K562 (cell line): ENCODE measurements around the gene ARHGEF9. TPM values are rescaled to one million over a fixed set of nuclear protein-coding genes. Genes with fewer than 3 reads are reported as not detected.

Experiments used
- ATAC-seq: fragments of 200-7000 bp; cut with Tn5 transposase; 3 replicates; pipeline ENCODE4 v1.9.1; 2020; ENCODE audit warnings: moderate library complexity
- BruUV-seq: library from RNA; stranded (reverse); fragments of 400-500 nt; replicated peaks from 2 replicates; lab custom pipeline; 2021; lab: Mats Ljungman, UMichigan
- CTCF ChIA-PET: fragments of 300-600 bp; formaldehyde crosslinking; extraction: SDS; loops from one replicate; lab custom pipeline; 2021; ENCODE audit warnings: low intra/inter-chr PET ratio; lab: Yijun Ruan, JAX
- POLR2A ChIA-PET: fragments of 300-600, 350-650 bp; sonication (Branson Sonifier 250); formaldehyde crosslinking; extraction: SDS; loops from one replicate; lab custom pipeline; 2021; ENCODE audit warnings: antibody characterized with exemption, inconsistent platforms; lab: Yijun Ruan, JAX
- DNase-seq, 4 experiments: peaks; one replicate each; pipeline versions ENCODE4 v3.0.0 to v3.0.0-alpha.2; 2011 to 2018; ENCODE audit warnings: low spot score in 3 of 4, mixed read lengths in 3 of 4; ENCODE audit errors: extremely low read depth in 1 of 4
- FAIRE-seq: peaks from 2 replicates; lab custom pipeline; 2011; peaks lifted over from hg19 to GRCh38; lab: Jason Lieb, UNC
- H2AFZ ChIP-seq: 2 replicates; pipeline ENCODE4 v1.6.0; 2011; ENCODE audit warnings: low read depth, low read length, control low read depth, inconsistent platforms
- H3K27ac ChIP-seq: fragments of 200-600 bp; 3 replicates; pipeline ENCODE4 v1.8.0; 2011; ENCODE audit warnings: low read depth, mild to moderate bottlenecking, control low read depth, inconsistent platforms, low read length, moderate library complexity, mixed read lengths; ENCODE audit errors: extremely low read depth
- H3K27me3 ChIP-seq, 2 experiments: fragments of 300-600 bp in 1 of 2; 2 replicates in 1 of 2; 3 replicates in 1 of 2; pipeline versions ENCODE4 v1.6.0 to v1.8.0; 2011; ENCODE audit warnings: inconsistent platforms in 2 of 2, low read length in 2 of 2, mild to moderate bottlenecking in 1 of 2, mixed read lengths in 1 of 2, moderate library complexity in 1 of 2; ENCODE audit not compliant: control insufficient read depth in 2 of 2, insufficient read depth in 2 of 2
- H3K36me3 ChIP-seq: fragments of 300-600 bp; 3 replicates; pipeline ENCODE4 v1.8.0; 2011; ENCODE audit warnings: mild to moderate bottlenecking, low read length, inconsistent platforms; ENCODE audit not compliant: control insufficient read depth, insufficient read depth
- H3K4me1 ChIP-seq, 2 experiments: fragments of 200-600 bp in 1 of 2; replicated peaks in 1 of 2; 2 replicates in 1 of 2; 3 replicates in 1 of 2; pipeline versions ENCODE4 v1.5.1 to v1.8.0; 2011; ENCODE audit warnings: inconsistent platforms in 2 of 2, low read length in 2 of 2, mild to moderate bottlenecking in 1 of 2, mixed read lengths in 1 of 2, moderate library complexity in 1 of 2; ENCODE audit not compliant: control insufficient read depth in 2 of 2, insufficient read depth in 2 of 2
- H3K4me2 ChIP-seq: 2 replicates; pipeline ENCODE4 v1.6.1; 2011; ENCODE audit warnings: low read length, control low read depth, inconsistent platforms, mixed read lengths; ENCODE audit not compliant: insufficient read depth
- H3K4me3 ChIP-seq: fragments of 200-600 bp; sonication (generic), shearing (Covaris generic); 2 replicates; pipeline ENCODE4 v1.5.1; 2016; ENCODE audit warnings: control low read depth, inconsistent platforms
- H3K79me2 ChIP-seq: fragments of 200-600 bp; 3 replicates; pipeline ENCODE4 v1.8.0; 2011; ENCODE audit warnings: low read length, inconsistent platforms; ENCODE audit not compliant: control insufficient read depth, insufficient read depth
- H3K9ac ChIP-seq, 2 experiments: 2 replicates each; pipeline versions ENCODE4 v1.6.0 to v1.6.1; 2011; ENCODE audit warnings: low read depth in 2 of 2, low read length in 2 of 2, control low read depth in 1 of 2, inconsistent platforms in 1 of 2, mild to moderate bottlenecking in 1 of 2, mixed read lengths in 1 of 2; ENCODE audit not compliant: insufficient read depth in 1 of 2
- H3K9me1 ChIP-seq: one replicate; pipeline ENCODE4 v1.6.0; 2011; ENCODE audit warnings: inconsistent platforms, mild to moderate bottlenecking, low read length, moderate library complexity; ENCODE audit not compliant: control insufficient read depth, insufficient read depth
- H3K9me3 ChIP-seq: replicated peaks from 2 replicates; pipeline ENCODE4 v1.5.1; 2011; ENCODE audit warnings: low read depth, low read length, inconsistent platforms; ENCODE audit not compliant: control insufficient read depth, insufficient read depth
- H4K20me1 ChIP-seq: replicated peaks from 2 replicates; pipeline ENCODE4 v1.6.1; 2011; ENCODE audit warnings: low read length, inconsistent platforms, mixed read lengths; ENCODE audit not compliant: control insufficient read depth, insufficient read depth
- CAMTA2 ChIP-seq: fragments of 250-450 bp; sonication (Bioruptor Pico); conservative IDR thresholded peaks from 2 replicates; pipeline ENCODE4 v1.5.1; 2022
- CCAR2 ChIP-seq: fragments of 200-400 bp; formaldehyde crosslinking; IDR thresholded peaks from 2 replicates; pipeline ENCODE4 v1.6.1; 2017; ENCODE audit warnings: mild to moderate bottlenecking, low read depth, low read length
- JUND ChIP-seq, 2 experiments: IDR thresholded peaks; 2 replicates in 1 of 2; 3 replicates in 1 of 2; pipeline ENCODE4 v1.6.1; 2011; ENCODE audit warnings: borderline replicate concordance in 2 of 2, low read depth in 2 of 2, low read length in 2 of 2, improper control_type of control experiment in 1 of 2, missing biosample characterization in 1 of 2, missing genetic modification characterization in 1 of 2, missing genetic modification reagents in 1 of 2
- MAFK ChIP-seq: IDR thresholded peaks from 2 replicates; pipeline ENCODE4 v1.6.1; 2011; ENCODE audit warnings: low read length, improper control_type of control experiment
- SMARCA4 ChIP-seq: fragments of 450-650 bp; IDR thresholded peaks from 2 replicates; pipeline ENCODE4 v1.6.1; 2016
- SPI1 ChIP-seq: IDR thresholded peaks from 2 replicates; pipeline ENCODE4 v1.6.1; 2011; ENCODE audit warnings: low read depth, low read length, control low read depth, borderline replicate concordance
- TCFL5 ChIP-seq: fragments of 250-450 bp; sonication (Bioruptor Pico); conservative IDR thresholded peaks from 2 replicates; pipeline ENCODE4 v1.6.1; 2021; ENCODE audit warnings: mild to moderate bottlenecking, moderate library complexity, matching md5 sums
- TFAP4 ChIP-seq: sonication (generic); formaldehyde crosslinking; IDR thresholded peaks from 2 replicates; pipeline ENCODE4 v1.8.0; 2022; ENCODE audit warnings: missing genetic modification reagents, mild to moderate bottlenecking, moderate library complexity, borderline replicate concordance
- THAP12 ChIP-seq: fragments of 250-450 bp; sonication (Bioruptor Pico); IDR thresholded peaks from 2 replicates; pipeline ENCODE4 v1.9.0; 2021; ENCODE audit warnings: mild to moderate bottlenecking, inconsistent platforms
- USF2 ChIP-seq: sonication (generic); formaldehyde crosslinking; IDR thresholded peaks from 2 replicates; pipeline ENCODE4 v1.5.0; 2020; ENCODE audit warnings: missing genetic modification reagents
- ZNF143 ChIP-seq: sonication (generic); formaldehyde crosslinking; IDR thresholded peaks from 2 replicates; pipeline ENCODE4 v1.9.0; 2022; ENCODE audit warnings: mild to moderate bottlenecking, missing genetic modification reagents
- WGBS: fragments of 100-300 bp; shearing (Covaris generic); methylation state at CpG from one replicate; pipeline ENCODE4 v1.1.6; 2016; ENCODE audit warnings: low coverage, mixed read lengths; ENCODE audit not compliant: insufficient coverage; ENCODE audit errors: missing lambda C conversion rate; 5-methylcytosine and 5-hydroxymethylcytosine counted together
- in situ Hi-C: fragments of 300-500 bp; cut with MboI; formaldehyde crosslinking; loops from 4 replicates; pipeline ENCODE4 v1.15.0; 2018; ENCODE audit warnings: inconsistent platforms, mixed read lengths
- intact Hi-C: fragments of 100-400 bp; cut with micrococcal nuclease; formaldehyde crosslinking; loops from 2 replicates; pipeline ENCODE4 v1.14.2; 2022
- polyA plus RNA-seq, 8 experiments: library from polyadenylated mRNA; depleted of rRNA in 4 of 8; stranded (reverse) in 5 of 8; unstranded in 3 of 8; fragments of >200 nt; fragmentation: Nextera tagmentation in 2 of 8; fragmentation: Illumina TruSeq in 1 of 8; extraction: Ambion mirVana in 2 of 8; extraction: Trizol in 1 of 8; gene quantifications; 2 replicates each; pipeline versions ENCODE4 v1.2.1 to v1.2.3, GENCODE V29; 2011 to 2014; ENCODE audit warnings: inconsistent platforms in 1 of 8, missing spikeins in 1 of 8
- total RNA-seq, 7 experiments: library from RNA; depleted of rRNA in 6 of 7; stranded (reverse); fragments of >200 nt in 6 of 7; fragmentation: Illumina TruSeq in 2 of 7; extraction: Trizol in 2 of 7; gene quantifications; 2 replicates each; pipeline versions ENCODE4 v1.2.1 to v1.2.3, GENCODE V29; 2011 to 2021; ENCODE audit warnings: low replicate concordance in 1 of 7
- TF ChIP-seq, protein P1 (sequence below): fragments of 250-450 bp; sonication (Bioruptor Pico); IDR thresholded peaks from 2 replicates; pipeline ENCODE4 v1.5.0; 2021; ENCODE audit warnings: mild to moderate bottlenecking, moderate library complexity
- TF ChIP-seq, protein P2 (sequence below), 2 experiments: fragments of 200-800 bp in 1 of 2; sonication (Bioruptor generic) in 1 of 2; sonication (generic) in 1 of 2; formaldehyde crosslinking in 1 of 2; IDR thresholded peaks in 1 of 2; conservative IDR thresholded peaks in 1 of 2; 2 replicates each; pipeline versions ENCODE4 v1.5.0 to v1.6.1; 2016 to 2020; ENCODE audit warnings: missing compliant biosample characterization in 1 of 2, missing genetic modification characterization in 1 of 2, missing genetic modification reagents in 1 of 2

ARHGEF9 gene
- total and polyA plus RNA-seq, 9 of the 15 experiments (the other 6 are each of a cell fraction or from before 2014, with no cell fraction given), result 0.09 to 0.24 (median 0.15) TPM; not detected in 2

DNA sequence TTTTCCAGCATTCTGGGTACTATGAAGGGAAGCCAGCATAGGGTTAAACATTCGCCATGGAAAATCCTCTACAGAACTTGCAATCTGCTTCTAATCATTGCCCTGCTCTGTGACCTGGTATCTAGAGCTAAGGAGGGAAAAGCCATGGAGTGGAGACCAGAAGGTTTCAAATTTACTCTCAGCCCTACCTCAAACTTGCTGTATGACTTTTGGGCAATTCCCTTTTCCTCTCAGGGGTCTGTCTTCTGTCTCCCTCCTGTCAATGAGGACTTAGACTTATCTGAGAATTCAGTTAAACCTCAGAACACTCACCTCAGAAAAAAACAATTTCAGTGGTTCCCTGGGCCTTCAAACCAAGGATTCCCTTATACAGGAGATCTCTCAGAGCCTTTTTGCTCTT, 29.1 kb downstream of the ARHGEF9 start:
- H2AFZ ChIP-seq, result no peak overlapping the region
- H3K4me3 ChIP-seq, result no peak overlapping the region
- in situ Hi-C loops (no loop called here), intact Hi-C loops (no loop called here)
- no peak overlapping the region for H3K9ac ChIP-seq
- no peaks in the 10 kb centered on the region for H3K27me3 ChIP-seq
- no peaks in the 10 kb centered on the region for H3K9me1 ChIP-seq
- no peaks in the 10 kb centered on the region for H3K4me1 ChIP-seq
- CTCF ChIA-PET, result no interaction called here
- no peaks in the 10 kb centered on the region for H4K20me1 ChIP-seq
- WGBS, result 0% methylated on average over 1 of the region's 1 CpG
- ATAC-seq (no peak), FAIRE-seq (no peak), DNase-seq (no peak)
- no peaks in the 10 kb centered on the region for H3K9me3 ChIP-seq
- no TSS peak for BruUV-seq
- H3K27ac ChIP-seq, result no peak overlapping the region
- H3K79me2 ChIP-seq, result no peaks in the 10 kb centered on the region
- POLR2A ChIA-PET, result no interaction called here
- H3K4me2 ChIP-seq, result no peak overlapping the region
- H3K36me3 ChIP-seq, result no peaks in the 10 kb centered on the region
- TF ChIP-seq JUND (IDR thresholded peaks at IDR 0.05; ENCODE audit: borderline replicate concordance, low read depth, low read length) (no peak), JUND (tag; IDR thresholded peaks at IDR 0.05; ENCODE audit: borderline replicate concordance, low read depth, low read length) (no peak), USF2 (no peak), TCFL5 (CRISPR knock-in tag) (no peak), CAMTA2 (CRISPR knock-in tag) (no peak), TFAP4 (no peak), THAP12 (no peak), SMARCA4 (no peak), ZNF143 (CRISPR knock-in tag) (no peak), SPI1 (no peak), CCAR2 (no peak), MAFK (no peak)
- TF ChIP-seq, protein P1, sequence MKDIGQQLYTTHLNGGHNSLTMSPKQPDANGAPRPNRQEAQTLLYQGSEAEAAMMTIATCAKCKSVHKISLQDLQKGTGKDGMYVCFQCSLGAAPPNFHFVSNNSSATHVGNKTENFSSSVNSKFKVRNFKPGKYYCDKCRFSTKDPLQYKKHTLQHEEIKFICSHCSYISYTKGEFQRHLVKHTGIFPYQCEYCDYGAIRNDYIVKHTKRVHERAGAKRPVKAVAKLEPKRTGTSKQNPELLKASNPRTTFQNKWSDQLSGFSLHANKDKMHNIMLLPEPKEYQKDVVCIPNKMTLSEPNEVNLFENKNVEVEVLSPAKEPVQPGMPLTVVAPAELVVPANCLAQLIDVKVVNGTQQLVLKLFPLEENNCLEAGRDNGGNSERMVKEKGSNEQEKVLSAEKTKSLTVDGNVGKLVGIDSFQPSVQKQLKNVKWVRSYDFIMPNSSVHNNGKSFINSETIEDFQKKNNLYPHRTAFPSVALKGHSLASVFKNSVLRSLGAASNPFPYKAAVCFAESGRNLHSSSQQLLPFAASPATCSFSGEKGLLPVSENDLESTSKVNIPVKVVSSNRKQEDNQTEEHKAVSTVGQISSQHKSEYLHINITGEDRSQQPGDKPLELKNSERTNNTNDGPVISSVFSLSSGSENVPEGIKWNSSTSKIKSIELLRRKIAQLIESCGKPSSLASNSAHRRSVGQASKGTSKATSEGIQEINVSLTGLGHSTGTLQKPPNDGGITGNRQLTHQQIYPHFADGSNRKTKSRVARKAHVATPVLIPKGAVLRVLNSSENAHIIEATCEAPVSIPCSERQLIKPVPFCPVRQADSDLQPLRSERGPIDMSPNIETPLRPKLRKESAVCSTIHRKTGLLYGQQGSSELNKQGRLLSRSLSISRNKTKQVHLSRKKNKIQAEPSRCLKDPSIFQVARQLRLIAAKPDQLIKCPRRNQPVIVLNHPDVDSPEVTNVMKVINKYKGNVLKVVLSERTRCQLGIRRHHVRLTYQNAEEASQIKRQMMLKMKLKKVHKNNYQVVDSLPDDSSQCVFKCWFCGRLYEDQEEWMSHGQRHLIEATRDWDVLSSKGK (CRISPR knock-in tag), result no peak
- TF ChIP-seq, protein P2, sequence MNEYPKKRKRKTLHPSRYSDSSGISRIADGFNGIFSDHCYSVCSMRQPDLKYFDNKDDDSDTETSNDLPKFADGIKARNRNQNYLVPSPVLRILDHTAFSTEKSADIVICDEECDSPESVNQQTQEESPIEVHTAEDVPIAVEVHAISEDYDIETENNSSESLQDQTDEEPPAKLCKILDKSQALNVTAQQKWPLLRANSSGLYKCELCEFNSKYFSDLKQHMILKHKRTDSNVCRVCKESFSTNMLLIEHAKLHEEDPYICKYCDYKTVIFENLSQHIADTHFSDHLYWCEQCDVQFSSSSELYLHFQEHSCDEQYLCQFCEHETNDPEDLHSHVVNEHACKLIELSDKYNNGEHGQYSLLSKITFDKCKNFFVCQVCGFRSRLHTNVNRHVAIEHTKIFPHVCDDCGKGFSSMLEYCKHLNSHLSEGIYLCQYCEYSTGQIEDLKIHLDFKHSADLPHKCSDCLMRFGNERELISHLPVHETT (CRISPR knock-in tag; conservative IDR thresholded peaks at IDR 0.05 in 1 of 2, IDR thresholded peaks at IDR 0.05 in 1 of 2), result no peak
